ENCODE data around the gene TLR1.

Gene TLR1

GRCh38 chr4:38846015-38846414, 41.4 kb upstream of the TLR1 start:
- H3K9me3 ChIP-seq (ENCODE audit: control insufficient read depth, insufficient read depth, low read depth, low read length): no peaks in the 10 kb centered on the region
- H3K4me3 ChIP-seq (ENCODE audit: low read depth, low read length): no peak overlapping the region
- H3K36me3 ChIP-seq (ENCODE audit: control insufficient read depth in 2 of 2, insufficient read depth in 1 of 2, low read length in 2 of 2): no peaks in the 10 kb centered on the region
- H3K4me1 ChIP-seq (ENCODE audit: control insufficient read depth, insufficient read depth, low read length): no peaks in the 10 kb centered on the region
- H3K27ac ChIP-seq (ENCODE audit: extremely low read depth, low read depth, low read length): no peak overlapping the region
- ChIA-PET POLR2A (no interaction called here), CTCF (no interaction called here)
- TF ChIP-seq ZNF645 (tag by site-specific recombination; IDR thresholded peaks at IDR 0.05) (no peak), PBX3 (CRISPR knock-in tag; IDR thresholded peaks at IDR 0.05) (no peak), ZNF701 (tag by site-specific recombination; IDR thresholded peaks at IDR 0.05) (no peak), ZFP69B (tag by site-specific recombination; IDR thresholded peaks at IDR 0.05) (no peak), KLF7 (tag by site-specific recombination; IDR thresholded peaks at IDR 0.05; ENCODE audit: borderline replicate concordance) (no peak), ZNF2 (tag by site-specific recombination; IDR thresholded peaks at IDR 0.05) (no peak), ZNF16 (tag by site-specific recombination; IDR thresholded peaks at IDR 0.05; ENCODE audit: low read depth) (no peak), ZNF114 (tag by site-specific recombination; IDR thresholded peaks at IDR 0.05) (no peak), BCL6B (tag by site-specific recombination; IDR thresholded peaks at IDR 0.05) (no peak), ZNF292 (tag by site-specific recombination; IDR thresholded peaks at IDR 0.05; ENCODE audit: borderline replicate concordance, low read depth) (no peak), ZNF514 (tag by site-specific recombination; IDR thresholded peaks at IDR 0.05) (no peak), ZNF596 (tag by site-specific recombination; IDR thresholded peaks at IDR 0.05) (no peak), ZNF548 (tag by site-specific recombination; IDR thresholded peaks at IDR 0.05) (no peak)

- POLR2A ChIA-PET: no interaction called here
- Histone ChIP-seq H3K4me3 (ENCODE audit: low read depth, low read length) (no peak overlapping the region), H3K36me3 (ENCODE audit: control insufficient read depth in 2 of 2, insufficient read depth in 1 of 2, low read length in 2 of 2) (no peaks in the 10 kb centered on the region), H3K9me3 (ENCODE audit: control insufficient read depth, insufficient read depth, low read depth, low read length) (no peaks in the 10 kb centered on the region), H3K4me1 (ENCODE audit: control insufficient read depth, insufficient read depth, low read length) (no peaks in the 10 kb centered on the region), H3K27ac (ENCODE audit: extremely low read depth, low read depth, low read length) (no peak overlapping the region)
- CTCF ChIA-PET: interaction anchor here (0.6 to 3.1 kb wide), 3 partner anchors 14 to 60 kb away, joined by 3 to 21 read pairs (median 3); partner anchors contain the start of genes TLR10 and TLR6
- TF ChIP-seq KLF1 (tag by site-specific recombination; IDR thresholded peaks at IDR 0.05) (no peak), ZNF202 (tag by site-specific recombination; IDR thresholded peaks at IDR 0.05; ENCODE audit: borderline replicate concordance) (no peak), ZFP3 (tag by site-specific recombination; IDR thresholded peaks at IDR 0.05; ENCODE audit: low read depth) (no peak), ZNF830 (tag by site-specific recombination; IDR thresholded peaks at IDR 0.05; ENCODE audit: low read depth) (no peak), ZSCAN30 (tag by site-specific recombination; IDR thresholded peaks at IDR 0.05) (no peak), ZNF785 (tag by site-specific recombination; IDR thresholded peaks at IDR 0.05) (no peak), ZFHX2 (tag by site-specific recombination; conservative IDR thresholded peaks at IDR 0.05) (no peak), HOXD13 (CRISPR knock-in tag; IDR thresholded peaks at IDR 0.05; ENCODE audit: borderline replicate concordance) (no peak), ZNF211 (tag by site-specific recombination; IDR thresholded peaks at IDR 0.05; ENCODE audit: low read depth) (no peak), ZBTB6 (tag by site-specific recombination; IDR thresholded peaks at IDR 0.05) (no peak)
- TF ChIP-seq, protein P1, sequence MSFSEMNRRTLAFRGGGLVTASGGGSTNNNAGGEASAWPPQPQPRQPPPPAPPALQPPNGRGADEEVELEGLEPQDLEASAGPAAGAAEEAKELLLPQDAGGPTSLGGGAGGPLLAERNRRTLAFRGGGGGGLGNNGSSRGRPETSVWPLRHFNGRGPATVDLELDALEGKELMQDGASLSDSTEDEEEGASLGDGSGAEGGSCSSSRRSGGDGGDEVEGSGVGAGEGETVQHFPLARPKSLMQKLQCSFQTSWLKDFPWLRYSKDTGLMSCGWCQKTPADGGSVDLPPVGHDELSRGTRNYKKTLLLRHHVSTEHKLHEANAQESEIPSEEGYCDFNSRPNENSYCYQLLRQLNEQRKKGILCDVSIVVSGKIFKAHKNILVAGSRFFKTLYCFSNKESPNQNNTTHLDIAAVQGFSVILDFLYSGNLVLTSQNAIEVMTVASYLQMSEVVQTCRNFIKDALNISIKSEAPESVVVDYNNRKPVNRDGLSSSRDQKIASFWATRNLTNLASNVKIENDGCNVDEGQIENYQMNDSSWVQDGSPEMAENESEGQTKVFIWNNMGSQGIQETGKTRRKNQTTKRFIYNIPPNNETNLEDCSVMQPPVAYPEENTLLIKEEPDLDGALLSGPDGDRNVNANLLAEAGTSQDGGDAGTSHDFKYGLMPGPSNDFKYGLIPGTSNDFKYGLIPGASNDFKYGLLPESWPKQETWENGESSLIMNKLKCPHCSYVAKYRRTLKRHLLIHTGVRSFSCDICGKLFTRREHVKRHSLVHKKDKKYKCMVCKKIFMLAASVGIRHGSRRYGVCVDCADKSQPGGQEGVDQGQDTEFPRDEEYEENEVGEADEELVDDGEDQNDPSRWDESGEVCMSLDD (tag by site-specific recombination; IDR thresholded peaks at IDR 0.05): no peak
- TF ChIP-seq, protein P2, sequence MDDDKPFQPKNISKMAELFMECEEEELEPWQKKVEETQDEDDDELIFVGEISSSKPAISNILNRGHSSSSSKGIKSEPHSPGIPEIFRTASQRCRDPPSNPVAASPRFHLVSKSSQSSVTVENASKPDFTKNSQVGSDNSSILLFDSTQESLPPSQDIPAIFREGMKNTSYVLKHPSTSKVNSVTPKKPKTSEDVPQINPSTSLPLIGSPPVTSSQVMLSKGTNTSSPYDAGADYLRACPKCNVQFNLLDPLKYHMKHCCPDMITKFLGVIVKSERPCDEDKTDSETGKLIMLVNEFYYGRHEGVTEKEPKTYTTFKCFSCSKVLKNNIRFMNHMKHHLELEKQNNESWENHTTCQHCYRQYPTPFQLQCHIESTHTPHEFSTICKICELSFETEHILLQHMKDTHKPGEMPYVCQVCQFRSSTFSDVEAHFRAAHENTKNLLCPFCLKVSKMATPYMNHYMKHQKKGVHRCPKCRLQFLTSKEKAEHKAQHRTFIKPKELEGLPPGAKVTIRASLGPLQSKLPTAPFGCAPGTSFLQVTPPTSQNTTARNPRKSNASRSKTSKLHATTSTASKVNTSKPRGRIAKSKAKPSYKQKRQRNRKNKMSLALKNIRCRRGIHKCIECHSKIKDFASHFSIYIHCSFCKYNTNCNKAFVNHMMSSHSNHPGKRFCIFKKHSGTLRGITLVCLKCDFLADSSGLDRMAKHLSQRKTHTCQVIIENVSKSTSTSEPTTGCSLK (tag by site-specific recombination; IDR thresholded peaks at IDR 0.05): no peak
Observed at GRCh38 chr4:38842994-38843393, 38.4 kb upstream of the TLR1 start.

Measured in HEK293 (cell line).